Fibroblast of skin of right biceps (primary cell): Measurements from ENCODE around the gene CHD3.
A peak's percentile ranks its signal among the peaks of the same experiment; 100 is the strongest.

Source experiments
- DNase-seq: peaks from one replicate; pipeline ENCODE4 v3.0.0-alpha.2; 2013

The CHD3 gene

DNA sequence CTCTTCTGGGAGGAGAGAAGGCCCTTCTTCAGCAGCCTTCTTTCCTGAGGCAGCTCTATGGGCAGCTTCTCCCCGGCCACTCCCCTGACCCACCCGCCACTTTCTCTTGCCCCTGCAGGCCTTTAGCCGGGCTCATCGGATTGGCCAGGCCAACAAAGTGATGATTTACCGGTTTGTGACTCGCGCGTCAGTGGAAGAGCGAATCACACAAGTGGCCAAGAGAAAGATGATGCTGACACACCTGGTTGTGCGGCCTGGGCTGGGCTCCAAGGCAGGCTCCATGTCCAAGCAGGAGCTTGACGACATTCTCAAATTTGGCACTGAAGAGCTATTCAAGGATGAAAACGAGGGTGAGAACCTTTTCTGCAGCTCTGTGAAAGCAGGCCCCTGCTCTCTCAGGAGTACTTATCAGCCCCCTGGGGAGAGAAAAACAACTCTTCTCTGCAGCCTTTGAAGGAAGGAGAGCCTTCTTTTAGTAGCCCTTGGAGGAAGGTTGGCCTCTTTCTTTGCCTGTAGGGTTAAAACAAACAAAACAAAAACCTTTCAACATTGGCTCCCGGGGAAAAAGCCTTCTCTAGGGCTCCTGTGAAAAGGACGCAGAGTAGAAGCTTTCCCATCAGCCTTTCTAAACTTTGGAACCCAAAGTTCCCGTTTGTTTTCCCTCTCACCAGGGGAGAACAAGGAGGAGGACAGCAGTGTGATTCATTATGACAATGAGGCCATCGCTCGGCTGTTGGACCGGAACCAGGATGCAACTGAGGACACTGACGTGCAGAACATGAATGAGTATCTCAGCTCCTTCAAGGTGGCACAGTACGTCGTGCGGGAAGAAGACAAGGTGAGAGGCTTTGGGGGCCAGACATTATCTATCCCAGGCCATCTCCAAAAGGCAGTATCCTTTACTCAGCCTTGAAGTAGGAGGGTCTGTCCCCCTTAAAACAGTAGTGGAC, 14.8 kb downstream of the CHD3 start:
- no peak for DNase-seq

DNA sequence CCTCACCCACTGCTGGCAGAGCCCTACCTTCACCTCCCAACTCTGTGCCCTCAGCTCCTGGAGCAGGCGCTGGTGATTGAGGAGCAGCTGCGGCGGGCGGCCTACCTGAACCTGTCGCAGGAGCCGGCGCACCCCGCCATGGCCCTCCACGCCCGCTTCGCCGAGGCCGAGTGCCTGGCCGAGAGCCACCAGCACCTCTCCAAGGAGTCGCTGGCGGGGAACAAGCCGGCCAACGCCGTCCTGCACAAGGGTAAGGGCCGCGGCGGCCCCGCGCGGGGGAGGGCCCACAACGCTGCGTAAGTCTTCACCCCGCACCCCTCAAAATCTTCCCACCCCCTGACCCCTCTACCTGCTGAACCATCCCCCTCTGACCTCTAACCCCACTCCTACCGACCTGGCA, 20.5 kb downstream of the CHD3 start:
- no peak for DNase-seq

DNA sequence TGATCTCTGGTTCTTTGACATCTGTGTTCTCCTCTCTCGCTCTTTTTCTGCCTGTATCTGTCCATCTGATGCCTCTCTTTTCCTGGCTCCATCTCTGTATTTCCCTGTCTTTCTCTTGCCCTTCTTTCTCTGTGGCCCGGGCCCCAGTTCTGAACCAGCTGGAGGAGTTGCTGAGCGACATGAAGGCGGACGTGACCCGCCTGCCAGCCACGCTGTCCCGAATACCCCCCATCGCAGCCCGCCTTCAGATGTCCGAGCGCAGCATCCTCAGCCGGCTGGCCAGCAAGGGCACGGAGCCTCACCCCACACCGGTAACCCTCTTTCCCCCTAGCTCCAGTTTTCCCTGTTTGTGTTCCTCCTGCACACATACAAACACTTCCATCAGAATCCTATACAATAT, 21.7 kb downstream of the CHD3 start:
- DNase-seq, result no peak

DNA sequence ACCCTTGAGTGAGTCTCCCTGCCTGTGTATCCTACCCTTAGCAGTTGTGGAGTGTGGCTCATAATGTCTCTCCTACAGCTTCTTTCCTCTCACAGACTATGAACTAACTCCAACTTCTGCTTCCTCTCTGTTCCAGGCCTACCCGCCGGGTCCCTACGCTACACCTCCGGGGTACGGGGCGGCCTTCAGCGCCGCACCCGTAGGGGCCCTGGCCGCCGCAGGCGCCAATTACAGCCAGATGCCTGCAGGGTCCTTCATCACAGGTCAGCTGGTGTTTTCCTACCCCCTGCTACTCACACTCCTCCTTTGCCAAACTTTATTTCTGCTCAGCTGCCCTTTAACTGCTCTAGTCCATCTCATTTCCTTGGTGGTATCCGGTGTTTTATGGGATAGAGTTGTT, 22.1 kb downstream of the CHD3 start:
- DNase-seq, result no peak

DNA sequence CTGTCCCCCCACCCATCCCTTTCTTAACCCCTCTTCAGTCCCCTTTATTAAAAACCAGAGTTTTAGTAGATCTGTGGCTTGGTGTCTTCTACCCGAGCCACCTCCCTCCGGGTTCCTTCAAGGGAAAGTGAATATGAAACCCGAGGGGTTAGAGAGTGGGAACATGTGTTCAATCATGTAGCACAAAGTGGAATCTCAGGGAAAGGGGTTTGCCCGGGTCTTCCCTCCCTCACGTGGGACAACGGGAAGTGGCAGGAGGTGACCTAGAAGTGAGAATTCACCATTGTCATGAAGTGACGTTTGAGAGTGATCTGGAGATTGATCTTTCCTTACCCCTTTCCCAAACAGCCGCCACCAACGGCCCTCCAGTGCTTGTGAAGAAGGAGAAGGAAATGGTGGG, 22.5 kb downstream of the CHD3 start:
- DNase-seq, result no peak

DNA sequence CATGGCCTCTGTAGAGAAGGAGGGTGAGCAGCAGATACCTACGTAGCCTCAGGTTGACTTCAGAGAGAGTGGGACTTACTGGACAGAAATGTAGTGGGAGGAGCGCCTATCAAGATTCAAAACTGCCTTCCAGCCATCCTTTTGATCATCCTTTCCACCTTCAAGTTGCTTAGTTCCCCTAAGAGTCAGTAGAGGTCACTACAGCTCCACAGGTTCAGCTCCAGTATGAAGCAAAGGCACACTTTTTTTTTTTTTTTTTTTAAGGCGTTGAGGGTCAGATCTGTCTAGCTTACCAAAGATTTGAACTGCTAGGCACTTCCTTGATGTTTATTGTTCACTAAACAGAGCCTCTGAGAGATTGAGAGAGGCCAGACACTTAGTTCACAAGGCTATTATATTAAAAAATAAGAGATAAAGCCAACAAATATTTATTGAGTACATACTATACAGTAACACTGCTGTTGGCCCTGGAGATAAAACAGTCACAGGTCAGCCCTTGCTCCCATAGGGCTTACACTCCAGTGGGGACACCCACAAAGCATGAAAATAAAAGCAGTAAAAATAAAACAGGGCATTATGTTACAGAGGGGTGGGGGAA, 24.4 kb downstream of the CHD3 start:
- DNase-seq, result peak; percentile 76

DNA sequence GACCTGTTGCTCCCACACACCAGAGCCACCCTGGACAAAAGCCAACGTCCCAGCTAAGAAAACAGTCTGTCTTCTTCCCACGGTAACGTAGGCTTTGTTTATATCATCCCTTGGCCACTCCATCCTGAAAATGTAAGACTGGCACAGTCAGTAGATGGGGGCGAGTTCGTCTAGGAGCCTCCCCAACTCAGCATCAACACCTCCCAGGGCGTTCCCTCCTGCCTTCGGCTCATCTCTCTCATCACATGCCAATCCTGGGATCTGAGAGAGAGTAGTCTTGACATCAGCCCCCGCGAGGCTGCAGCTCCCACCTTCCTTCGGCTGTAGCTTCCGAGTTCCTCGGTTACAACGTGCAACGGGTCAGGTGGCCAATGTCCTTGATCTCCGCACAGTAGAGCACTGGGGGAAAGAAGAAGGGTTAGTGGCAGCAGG, 26.6 kb downstream of the CHD3 start:
- DNase-seq, result no peak

DNA sequence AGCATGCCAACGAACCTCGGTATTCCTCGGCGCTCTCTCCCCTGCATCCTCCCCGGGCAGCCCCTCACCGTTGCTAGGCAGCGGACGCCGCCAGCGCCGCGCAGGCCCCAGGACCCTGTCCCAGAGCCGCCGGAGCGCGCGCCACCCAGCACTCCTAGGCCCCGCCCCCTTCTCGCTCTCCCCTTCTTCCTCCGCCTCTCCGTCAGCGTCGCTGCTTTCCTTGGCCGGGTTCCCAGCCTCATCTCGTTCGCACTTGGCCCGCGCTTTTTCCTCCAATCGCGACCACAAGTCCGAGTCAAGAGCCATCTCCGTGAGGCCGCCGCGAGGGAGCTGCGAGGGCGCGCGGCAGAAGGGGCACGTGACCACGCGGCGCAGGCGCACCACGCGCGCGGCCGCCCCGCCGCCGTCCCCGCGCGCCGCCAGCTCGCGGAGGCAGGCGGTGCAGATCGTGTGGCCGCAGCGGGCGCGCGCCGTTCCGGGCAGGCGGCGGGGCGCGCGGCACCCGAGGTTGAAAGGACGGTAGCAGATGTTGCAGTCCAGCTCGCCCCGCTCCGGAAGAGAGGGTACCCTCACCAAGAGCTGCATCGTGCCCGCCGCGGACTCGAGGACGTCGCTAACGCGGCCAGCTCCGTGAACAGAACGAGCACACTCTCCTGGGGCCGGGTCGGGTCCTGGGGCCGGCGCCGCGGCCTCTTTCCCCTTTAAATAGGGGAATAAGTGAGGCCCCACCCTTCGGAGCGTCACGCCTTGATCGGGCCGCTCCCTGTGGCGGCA, 27.2 kb downstream of the CHD3 start, which contains the start of gene RNF227:
RNF227 (minus strand) TSS at position 679 of the 774 bp plus-strand sequence; CDS start at position 585, 94 bp downstream.
- DNase-seq, result peak; percentile 98

DNA sequence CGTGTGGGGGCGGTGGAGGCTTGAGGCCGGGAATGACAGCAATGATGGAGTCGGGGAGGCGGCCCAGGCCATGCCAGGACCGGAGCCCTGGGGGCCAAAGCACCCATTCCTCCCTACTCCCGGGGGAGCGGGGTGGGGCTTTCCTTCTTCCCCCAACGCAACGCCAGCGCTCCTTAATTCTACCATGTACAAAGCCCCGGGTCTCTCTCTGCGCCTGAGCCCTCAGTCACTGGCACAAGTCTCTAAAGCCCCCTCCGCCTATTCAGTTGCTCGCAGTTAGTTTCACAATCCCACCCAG, 27.7 kb downstream of the CHD3 start:
- no peak for DNase-seq

DNA sequence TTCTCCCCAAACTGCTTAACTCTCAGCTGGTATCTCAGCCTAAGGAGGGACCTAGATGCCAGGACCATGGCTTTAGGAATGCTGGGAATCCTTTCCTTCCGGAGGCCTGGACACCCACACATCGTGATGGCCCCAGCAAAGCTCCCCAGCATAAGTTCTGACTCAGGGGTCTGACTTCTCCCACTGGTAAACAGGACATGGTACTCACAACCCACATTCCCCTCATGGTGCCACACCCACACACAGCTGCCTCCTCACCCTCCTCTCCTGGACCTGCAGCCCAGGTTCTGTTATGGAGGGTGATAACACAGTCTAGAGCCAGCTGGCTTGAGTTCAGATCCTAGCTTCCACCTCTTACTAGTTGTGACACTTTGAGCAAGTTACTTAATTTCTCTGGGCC, 28.2 kb downstream of the CHD3 start:
- DNase-seq, result peak; percentile 46

DNA sequence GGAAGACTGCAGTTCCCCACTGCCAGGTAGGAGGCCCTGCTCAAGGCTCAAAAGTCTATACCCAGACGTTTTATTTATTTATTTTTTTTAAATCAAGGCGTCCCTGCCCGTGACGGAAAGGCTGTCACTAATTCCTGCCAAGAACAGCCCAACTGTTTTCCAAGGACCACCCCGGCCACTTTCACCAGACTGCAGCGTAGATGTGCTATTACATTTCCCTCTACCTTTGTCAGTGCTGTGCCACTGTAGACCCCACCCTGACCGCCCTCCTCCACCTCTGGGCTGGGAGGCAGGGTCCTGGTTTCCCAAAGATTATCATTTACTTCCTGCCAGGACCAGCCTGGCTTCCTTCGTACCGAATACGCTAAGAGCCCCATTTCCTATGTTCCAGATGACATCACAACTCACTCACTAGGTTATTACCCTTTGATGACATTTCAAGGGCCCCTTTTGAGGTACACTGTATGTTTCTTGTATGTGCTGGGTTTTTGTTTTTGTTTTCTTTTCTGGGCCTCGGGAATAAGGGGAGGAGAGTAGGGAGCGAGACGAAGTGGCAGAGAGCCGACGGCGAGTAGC, 33.8 kb downstream of the CHD3 start:
- DNase-seq, result no peak

DNA sequence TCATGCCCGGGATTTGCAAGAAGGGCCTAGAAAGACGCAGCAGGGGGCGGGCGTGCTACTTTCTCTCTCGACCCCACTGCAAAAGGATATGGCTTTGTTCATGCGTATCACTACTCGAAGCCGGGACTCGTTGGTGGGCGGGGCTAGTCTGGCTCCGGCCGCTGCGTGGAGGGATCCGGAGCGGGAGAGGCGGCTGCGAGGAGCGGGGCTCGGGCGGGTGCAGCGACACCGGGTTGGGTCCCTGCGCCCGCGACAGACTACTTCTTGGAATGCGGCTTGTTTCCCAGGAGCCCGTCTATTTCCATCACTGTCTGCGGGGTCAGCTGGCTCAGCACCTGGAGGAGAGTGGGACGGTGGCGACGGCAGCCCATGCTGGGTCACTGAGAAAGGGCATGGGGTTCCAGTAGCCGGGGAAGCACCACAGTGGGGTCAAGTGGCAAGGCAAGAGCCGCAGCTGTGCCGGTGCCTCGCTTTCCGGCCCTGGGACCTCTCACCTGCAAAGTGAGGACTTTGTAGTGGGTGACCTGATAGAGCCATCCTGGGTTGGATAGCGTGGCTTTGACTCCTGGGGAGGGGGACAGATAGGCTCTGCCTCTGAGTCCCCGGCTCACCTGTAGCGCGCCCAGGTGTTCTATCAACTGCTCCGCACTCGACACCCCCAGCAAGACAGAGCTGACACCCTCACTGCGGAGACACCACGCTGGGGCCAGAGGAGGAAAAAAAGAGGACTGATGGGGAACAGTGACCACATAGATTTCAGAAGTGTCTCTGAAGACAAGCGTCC, 34.4 kb downstream of the CHD3 start:
- DNase-seq, result peak; percentile 85

DNA sequence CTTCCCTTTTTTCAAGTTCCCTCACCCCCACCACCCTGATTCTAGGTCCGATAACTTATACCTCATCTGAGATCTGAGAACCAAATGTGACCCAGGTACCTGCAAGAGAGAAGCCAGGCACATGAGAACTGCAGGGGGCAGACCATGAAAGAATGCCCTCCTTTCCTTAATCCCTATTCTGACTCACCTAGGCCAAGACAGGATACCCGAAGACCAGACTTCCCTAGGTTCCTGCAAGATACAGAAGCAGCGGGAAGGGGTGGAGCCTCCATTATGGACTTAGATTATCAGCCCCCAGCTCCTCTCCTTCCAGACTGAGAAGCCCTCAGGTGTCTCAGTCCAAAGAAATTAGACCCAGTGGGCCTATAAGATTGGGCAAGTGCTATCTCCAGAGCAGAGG, 39.0 kb downstream of the CHD3 start:
- DNase-seq, result no peak

DNA sequence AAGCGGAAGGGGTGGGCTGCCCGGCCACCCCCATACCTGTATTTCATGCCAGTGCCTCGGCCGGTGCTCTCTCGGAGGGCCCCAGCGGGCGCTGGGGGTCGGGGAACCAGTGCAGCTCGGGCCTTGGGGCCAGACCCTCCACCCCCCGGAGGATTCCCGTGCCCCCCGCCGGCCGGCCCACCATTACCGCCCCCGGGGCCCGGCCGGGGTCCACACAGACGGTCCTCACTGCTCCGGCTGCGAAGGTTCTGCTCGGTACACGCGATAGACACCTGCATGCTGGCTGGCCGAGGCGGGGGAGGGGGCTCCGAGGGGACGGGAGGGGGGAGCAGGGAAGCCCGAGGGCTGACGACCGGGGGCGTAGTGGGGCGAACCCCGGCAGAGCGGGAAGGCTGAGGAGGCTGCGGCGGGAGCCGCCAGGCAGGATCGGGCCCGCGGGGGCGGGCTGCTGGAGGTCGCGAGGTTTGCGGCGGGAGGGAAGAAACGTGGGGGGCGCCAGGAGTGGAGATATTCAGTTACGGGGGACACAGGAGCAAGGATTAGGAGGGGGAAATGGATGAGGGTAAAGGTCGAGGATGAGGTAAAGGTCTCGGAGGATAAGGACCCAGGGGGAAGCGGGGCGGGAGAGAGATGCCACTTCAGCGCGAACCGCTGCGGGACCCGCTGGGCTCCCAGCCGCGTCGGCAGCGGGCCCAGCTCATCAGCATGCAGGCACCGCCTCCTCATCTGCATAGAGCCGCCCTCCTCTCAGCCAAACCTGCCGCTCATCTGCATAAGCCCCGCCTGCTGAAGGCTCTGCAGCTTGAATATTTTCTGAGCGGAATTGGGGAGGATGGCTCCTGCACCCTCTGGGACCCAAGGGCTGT, 40.8 kb downstream of the CHD3 start, which contains the start of gene KCNAB3:
KCNAB3 (minus strand) TSS at position 699 of the 866 bp plus-strand sequence; CDS start at position 278, 421 bp downstream.
- DNase-seq, result peak; percentile 79

DNA sequence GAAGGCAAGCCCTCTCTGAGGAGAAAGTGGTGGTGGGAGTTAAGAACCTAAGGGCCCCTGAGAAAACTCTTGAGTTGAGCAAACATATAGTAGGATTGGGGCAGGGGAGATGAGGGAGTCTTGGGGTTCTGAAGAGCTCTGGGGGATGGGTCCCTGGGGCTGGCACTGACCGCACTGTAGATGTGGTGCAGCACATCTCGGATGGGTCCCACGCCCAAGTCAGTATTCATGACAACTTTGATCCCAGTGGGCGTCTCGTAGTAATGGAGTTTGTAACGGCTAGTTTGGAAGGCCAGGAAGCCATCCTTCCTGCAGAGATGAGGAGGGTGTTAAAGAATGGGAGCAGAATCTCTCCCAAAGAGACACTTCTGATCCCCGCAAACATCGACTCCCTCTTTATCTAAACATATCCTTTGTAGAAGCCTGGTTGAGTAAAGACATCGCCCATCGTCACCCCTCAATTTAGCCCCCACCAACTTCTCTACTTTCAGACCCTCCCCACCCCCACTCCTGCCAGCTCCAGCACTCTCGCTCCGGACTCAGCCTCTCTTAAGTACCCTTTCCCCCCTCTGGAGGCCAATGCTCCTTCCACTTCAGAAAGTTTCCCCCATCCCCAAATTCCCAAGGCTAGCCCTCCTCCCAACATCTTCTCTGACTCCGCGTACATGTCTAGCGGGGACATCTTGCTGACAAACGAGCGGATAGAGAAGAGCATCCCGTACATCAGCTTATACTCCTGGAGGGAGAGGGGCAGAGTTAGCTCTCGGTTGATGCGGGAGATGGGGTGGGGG, 42.4 kb downstream of the CHD3 start:
- no peak for DNase-seq

DNA sequence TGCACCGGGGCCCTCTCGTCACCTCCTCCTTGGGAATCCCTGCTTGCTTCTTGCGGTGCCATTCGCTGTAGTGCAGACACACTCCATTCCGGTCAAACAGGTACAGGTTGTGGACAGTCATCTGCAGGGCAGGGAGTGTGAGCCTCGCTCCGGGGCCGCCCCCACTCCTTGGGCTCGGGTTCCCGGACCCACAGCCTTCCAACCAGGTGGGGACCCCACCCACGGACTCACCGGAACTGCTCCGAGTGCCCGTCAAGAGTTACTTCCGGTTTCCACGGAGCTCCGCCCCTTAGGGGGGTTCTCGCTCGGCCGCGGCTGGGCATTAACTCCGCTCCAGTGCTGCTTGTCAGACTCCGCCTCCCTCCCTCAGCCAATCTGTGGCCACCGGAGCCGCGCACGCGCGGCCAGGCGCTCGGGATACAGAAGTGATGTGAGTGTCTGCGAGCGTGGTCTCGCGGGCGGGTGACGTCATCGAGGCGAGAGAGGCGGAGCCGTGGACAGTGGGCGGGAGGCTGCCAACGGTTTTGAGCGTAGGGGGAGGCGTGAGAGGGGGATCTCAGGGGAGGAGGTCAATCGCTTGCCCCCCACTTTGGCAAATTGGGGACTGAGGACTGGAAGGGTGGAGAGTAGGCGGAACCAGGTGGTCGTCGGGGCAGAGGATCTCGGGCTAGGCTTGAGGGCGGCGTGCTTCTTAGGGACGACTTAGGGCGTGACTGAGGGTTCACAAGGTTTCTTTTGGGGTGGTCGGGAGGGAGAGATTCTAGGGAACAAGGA, 43.3 kb downstream of the CHD3 start, which contains the start of the genes CNTROB and TRAPPC1:
CNTROB (plus strand) TSS at position 498 of the 774 bp plus-strand sequence. CDS start 874 bp downstream, outside the sequence.
TRAPPC1 (minus strand) TSS at position 238 of the 774 bp plus-strand sequence; CDS start at position 121, 117 bp downstream.
- DNase-seq, result peak; percentile 99

DNA sequence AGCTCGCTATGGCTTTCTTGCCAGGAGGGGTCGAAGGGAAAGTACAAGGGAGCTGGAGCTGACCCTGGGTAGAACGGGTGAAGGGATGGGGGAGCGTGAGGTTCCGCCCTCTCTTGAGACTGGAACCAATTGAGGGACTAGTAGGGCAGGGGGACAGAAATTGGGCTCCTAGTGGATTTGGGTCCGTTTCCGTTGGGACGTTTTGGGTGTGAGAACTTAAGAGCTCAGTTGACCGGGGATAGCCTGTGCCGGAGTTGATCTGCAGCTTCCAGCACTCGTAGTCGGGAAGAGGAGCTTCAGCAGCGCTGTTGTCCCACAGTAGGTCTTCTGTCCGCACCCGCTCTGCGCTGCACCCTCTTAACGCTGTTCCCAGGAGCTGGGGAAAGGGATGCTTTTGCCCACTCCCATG, 43.9 kb downstream of the CHD3 start:
- peak; percentile 23 for DNase-seq

DNA sequence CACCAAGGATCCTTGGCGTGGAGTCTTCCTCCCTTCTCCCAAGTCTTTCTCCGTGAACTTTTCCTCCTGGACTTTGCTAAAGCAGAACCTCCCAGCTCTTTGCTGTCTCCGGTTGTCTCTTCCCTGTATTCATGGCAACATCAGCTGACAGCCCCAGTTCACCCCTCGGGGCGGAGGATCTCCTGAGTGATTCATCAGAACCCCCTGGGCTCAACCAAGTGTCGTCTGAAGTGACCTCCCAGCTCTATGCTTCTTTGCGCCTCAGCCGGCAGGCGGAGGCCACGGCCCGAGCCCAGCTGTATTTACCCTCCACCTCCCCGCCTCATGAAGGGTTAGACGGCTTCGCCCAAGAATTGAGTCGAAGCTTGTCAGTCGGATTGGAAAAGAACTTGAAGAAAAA, 44.4 kb downstream of the CHD3 start:
- DNase-seq, result peak; percentile 68

DNA sequence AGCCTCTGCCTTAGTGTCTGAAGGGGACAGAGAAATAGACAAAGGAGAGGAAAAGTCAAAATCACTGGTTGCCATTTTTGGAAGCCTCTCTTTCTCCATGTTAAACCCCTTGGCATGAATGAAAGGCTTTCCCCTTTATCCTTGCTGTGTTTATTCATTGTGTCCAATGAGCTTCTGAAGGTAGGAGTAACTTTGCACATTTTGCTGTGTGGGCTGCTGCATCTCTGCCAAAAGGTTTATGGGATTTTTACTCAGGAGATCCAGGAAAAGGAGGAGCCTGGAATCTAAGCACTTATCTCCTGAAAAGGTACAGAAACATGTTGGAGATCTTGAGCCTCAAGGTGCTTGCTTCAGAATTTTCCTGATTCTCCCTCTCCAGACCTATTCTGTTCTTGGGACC, 47.3 kb downstream of the CHD3 start:
- no peak for DNase-seq
